Sigmoid colon (tissue), 7 donors: Measurements from ENCODE around the gene PSME1. TPM values are rescaled to one million over a fixed set of nuclear protein-coding genes. Genes with fewer than 3 reads are reported as not detected.

Experiments used
- DNase-seq: peaks from one replicate; pipeline ENCODE4 v3.0.0-alpha.2; 2019
- H3K27ac ChIP-seq, 4 donors: fragments of 200-600 bp; sonication (generic); one replicate each; pipeline ENCODE4 v1.5.1; 2016 to 2019; ENCODE audit warnings: mild to moderate bottlenecking in 1 of 4
- H3K27me3 ChIP-seq, 3 donors: fragments of 200-600 bp; sonication (generic); one replicate each; pipeline ENCODE4 v1.5.1; 2019; ENCODE audit warnings: mild to moderate bottlenecking in 1 of 3
- H3K36me3 ChIP-seq, 4 donors: fragments of 200-600 bp; sonication (generic); one replicate each; pipeline ENCODE4 v1.5.1; 2016 to 2019
- H3K4me1 ChIP-seq, 4 donors: fragments of 200-600 bp; sonication (generic); one replicate each; pipeline ENCODE4 v1.5.1; 2017 to 2019
- H3K4me3 ChIP-seq, 4 donors: fragments of 200-600 bp; sonication (generic); one replicate each; pipeline ENCODE4 v1.5.1; 2017 to 2019; ENCODE audit warnings: mild to moderate bottlenecking in 2 of 4, moderate library complexity in 1 of 4
- H3K9me3 ChIP-seq, 4 donors: fragments of 200-600 bp in 3 of 4; sonication (generic) in 3 of 4; one replicate each; pipeline versions ENCODE4 v1.5.1 to v1.6.1; 2013 to 2019
- CTCF ChIP-seq, 4 experiments: fragments of 450-650 bp in 3 of 4; fragments of 200-600 bp in 1 of 4; IDR thresholded peaks; one replicate each; pipeline ENCODE4 v1.5.1; 2016 to 2019; ENCODE audit warnings: antibody characterized with exemption in 4 of 4, mild to moderate bottlenecking in 3 of 4, moderate library complexity in 2 of 4
- EP300 ChIP-seq, 4 donors: sonication (generic); formaldehyde crosslinking; IDR thresholded peaks; one replicate each; pipeline ENCODE4 v1.6.1; 2017; ENCODE audit warnings: antibody characterized with exemption in 4 of 4
- POLR2A ChIP-seq, 2 donors: fragments of 450-650 bp; IDR thresholded peaks; one replicate each; pipeline ENCODE4 v1.6.1; 2016; ENCODE audit warnings: antibody characterized with exemption in 2 of 2, mild to moderate bottlenecking in 2 of 2, moderate library complexity in 2 of 2
- POLR2AphosphoS5 ChIP-seq, 4 donors: sonication (generic); formaldehyde crosslinking; IDR thresholded peaks; one replicate each; pipeline ENCODE4 v1.6.1; 2017; ENCODE audit warnings: antibody characterized with exemption in 4 of 4
- WGBS, 2 donors: extraction: QIAGEN DNeasy Blood & Tissue Kit; methylation state at CpG; one replicate each; pipeline ENCODE4 v1.1.7; 2013; 5-methylcytosine and 5-hydroxymethylcytosine counted together
- intact Hi-C: fragments of 100-400 bp; cut with DNase I; formaldehyde crosslinking; loops from one replicate; pipeline ENCODE4 v1.15.1; 2023
- polyA plus RNA-seq, 3 donors: library from polyadenylated mRNA; stranded (reverse); fragments of 200-250 nt; gene quantifications; one replicate each; pipeline ENCODE4 v1.2.3, GENCODE V29; 2013
- total RNA-seq, 4 donors: library from RNA; depleted of rRNA; stranded (reverse); fragments of >200 nt; gene quantifications; one replicate each; pipeline ENCODE4 v1.1.0, GENCODE V29; 2016
- donor health status: healthy with polysubstance abuse.
- donor health status: Bipolar disorder and iron deficiency.
- donor health status: healthy.

Gene PSME1
- total RNA-seq, result 100 to 1,000 TPM; 129 to 186 (median 152) TPM
- polyA plus RNA-seq, result 100 to 1,000 TPM; 309 to 438 (median 416) TPM

GRCh38 chr14:24135834-24136683 lies at the start of gene PSME1:
TSS of gene PSME1 (plus strand) at chr14:24136194. CDS start at chr14:24136263, 69 bp downstream.
- Histone ChIP-seq H3K4me1 (peaks cover 0 to 44% (median 36%) of the 10 kb centered on the region in 4 donors), H3K4me3 (peak within 1 kb of the TSS; percentile 85 to 99 (median 96)), H3K36me3 (peaks cover 14 to 24% (median 17%) of the 10 kb centered on the region in 4 donors), H3K9me3 (no peaks in the 10 kb centered on the region), H3K27me3 (no peaks in the 10 kb centered on the region), H3K27ac (peak within 1 kb of the TSS; percentile 93 to 95 (median 94))
- intact Hi-C loops, result loop anchor here (2.0 to 5.0 kb wide), 2 partner anchors 21 to 579 kb away; partner anchors contain the start of genes DCAF11, NRL and THTPA
- peak; percentile 97 for DNase-seq
- 0 to 1% methylated on average over 73 to 75 of the region's 75 CpGs for WGBS, 2 donors
- TF ChIP-seq POLR2A (IDR thresholded peaks at IDR 0.05) (peak in 1 of 2 donors; percentile 62), POLR2AphosphoS5 (IDR thresholded peaks at IDR 0.05) (peak; percentile 79 to 90 (median 86)), EP300 (IDR thresholded peaks at IDR 0.05) (peak in 1 of 4 donors; percentile 3), CTCF (IDR thresholded peaks at IDR 0.05) (no peak)

- Histone ChIP-seq H3K36me3 (no peaks in the 10 kb centered on the region), H3K4me1 (no peaks in the 10 kb centered on the region), H3K27ac (no peak overlapping the region), H3K9me3 (no peaks in the 10 kb centered on the region), H3K27me3 (no peaks in the 10 kb centered on the region), H3K4me3 (no peak overlapping the region)
- WGBS, 2 donors, result 81 to 88% methylated on average over 1 of the region's 1 CpG
- DNase-seq, result no peak
- TF ChIP-seq POLR2AphosphoS5 (IDR thresholded peaks at IDR 0.05) (no peak), CTCF (IDR thresholded peaks at IDR 0.05) (no peak), POLR2A (IDR thresholded peaks at IDR 0.05) (no peak), EP300 (IDR thresholded peaks at IDR 0.05) (no peak)
- intact Hi-C loops, result no loop called here
Measured at GRCh38 chr14:24087004-24087403, 49.0 kb upstream of the PSME1 start.

GRCh38 chr14:24088095-24088494 lies 47.9 kb upstream of the PSME1 start:
- TF ChIP-seq POLR2A (IDR thresholded peaks at IDR 0.05) (no peak), EP300 (IDR thresholded peaks at IDR 0.05) (no peak), POLR2AphosphoS5 (IDR thresholded peaks at IDR 0.05) (no peak), CTCF (IDR thresholded peaks at IDR 0.05) (no peak)
- intact Hi-C loops, result no loop called here
- 85 to 89% methylated on average over 2 of the region's 2 CpGs for WGBS, 2 donors
- no peak for DNase-seq
- Histone ChIP-seq H3K4me1 (peaks cover 0 to under 1% (median 0%) of the 10 kb centered on the region in 4 donors), H3K27ac (no peak overlapping the region), H3K27me3 (no peaks in the 10 kb centered on the region), H3K4me3 (no peak overlapping the region), H3K36me3 (no peaks in the 10 kb centered on the region), H3K9me3 (no peaks in the 10 kb centered on the region)

GRCh38 chr14:24089890-24090289 lies 46.1 kb upstream of the PSME1 start:
- H3K36me3 ChIP-seq, result no peaks in the 10 kb centered on the region
- H3K4me1 ChIP-seq, result peaks cover 0 to 12% (median 6%) of the 10 kb centered on the region in 4 donors
- H3K27me3 ChIP-seq, result no peaks in the 10 kb centered on the region
- TF ChIP-seq EP300 (IDR thresholded peaks at IDR 0.05), result no peak
- TF ChIP-seq CTCF (IDR thresholded peaks at IDR 0.05), result no peak
- no peak for TF ChIP-seq POLR2A (IDR thresholded peaks at IDR 0.05)
- TF ChIP-seq POLR2AphosphoS5 (IDR thresholded peaks at IDR 0.05), result no peak
- H3K4me3 ChIP-seq, result no peak overlapping the region
- DNase-seq, result no peak
- intact Hi-C loops, result loop anchor here (1.0 to 10.0 kb wide), 4 partner anchors 32 to 455 kb away; partner anchors contain the start of genes DHRS2 and DHRS4L2
- H3K27ac ChIP-seq, result no peak overlapping the region
- 84 to 88% methylated on average over 6 of the region's 6 CpGs for WGBS, 2 donors
- H3K9me3 ChIP-seq, result no peaks in the 10 kb centered on the region
